ENCODE measurements around the gene KNOP1.
"Not testable (repeated sequence)": the region's sequence is repeated elsewhere in the genome, so short reads cannot be mapped to it uniquely, and the experiment has no call there.

KNOP1 gene

GRCh38 chr16:19743816-19744159 is 25.8 kb upstream of the KNOP1 start:
- no peak for DNase-seq (ENCODE audit: low spot score)

GRCh38 chr16:19741354-19741753 is 23.3 kb upstream of the KNOP1 start:
- DNase-seq (ENCODE audit: low spot score), result no peak

GRCh38 chr16:19737306-19738038 is 19.4 kb upstream of the KNOP1 start:
- DNase-seq (ENCODE audit: low spot score), result no peak

GRCh38 chr16:19735074-19735867 is 17.2 kb upstream of the KNOP1 start:
- no peak for DNase-seq (ENCODE audit: low spot score)

- DNase-seq (ENCODE audit: low spot score), result no peak
Observed at GRCh38 chr16:19733551-19733950, 15.5 kb upstream of the KNOP1 start.

GRCh38 chr16:19728636-19728965 is 10.6 kb upstream of the KNOP1 start:
- DNase-seq (ENCODE audit: low spot score), result no peak

- DNase-seq (ENCODE audit: low spot score), result no peak
Observed at GRCh38 chr16:19722981-19723380, 5.0 kb upstream of the KNOP1 start.

- DNase-seq (ENCODE audit: low spot score), result no peak
Observed at GRCh38 chr16:19722269-19722952, 4.4 kb upstream of the KNOP1 start.

GRCh38 chr16:19718624-19718965 is 568 bp upstream of the KNOP1 start:
- DNase-seq (ENCODE audit: low spot score), result no peak

GRCh38 chr16:19717314-19717713 is 713 bp downstream of the KNOP1 start:
- DNase-seq (ENCODE audit: low spot score), result no peak

GRCh38 chr16:19716728-19717127 is 1.3 kb downstream of the KNOP1 start:
- not testable (repeated sequence) for DNase-seq (ENCODE audit: low spot score)

GRCh38 chr16:19716183-19716582 is 1.8 kb downstream of the KNOP1 start:
- no peak for DNase-seq (ENCODE audit: low spot score)

GRCh38 chr16:19715566-19715965 is 2.5 kb downstream of the KNOP1 start:
- DNase-seq (ENCODE audit: low spot score), result no peak

GRCh38 chr16:19713697-19714096 is 4.3 kb downstream of the KNOP1 start:
- DNase-seq (ENCODE audit: low spot score), result no peak

GRCh38 chr16:19712418-19713058 is 5.5 kb downstream of the KNOP1 start:
- no peak for DNase-seq (ENCODE audit: low spot score)

GRCh38 chr16:19711643-19712042 is 6.4 kb downstream of the KNOP1 start:
- DNase-seq (ENCODE audit: low spot score), result no peak

- DNase-seq (ENCODE audit: low spot score), result no peak
Observed at GRCh38 chr16:19710991-19711545, 7.0 kb downstream of the KNOP1 start.

- DNase-seq (ENCODE audit: low spot score), result peak; percentile 55
Observed at GRCh38 chr16:19710191-19710908, 7.7 kb downstream of the KNOP1 start.

GRCh38 chr16:19709381-19710136 is 8.5 kb downstream of the KNOP1 start:
- DNase-seq (ENCODE audit: low spot score), result no peak

- DNase-seq (ENCODE audit: low spot score), result no peak
Observed at GRCh38 chr16:19708296-19709205, 9.5 kb downstream of the KNOP1 start.
